GM23338 (cell line): ENCODE results near the gene ICAM2. TPM values are rescaled to one million over a fixed set of nuclear protein-coding genes. Genes with fewer than 3 reads are reported as not detected.

Experiments
- ATAC-seq: fragments of 200-7000 bp; cut with Tn5 transposase; 3 replicates; pipeline ENCODE4 v1.9.1; 2020
- DNase-seq: peaks from one replicate; pipeline ENCODE4 v3.0.0-alpha.2; 2015; ENCODE audit warnings: low spot score
- H2AFZ ChIP-seq: fragments of 200-600 bp; sonication (generic); 2 replicates; pipeline ENCODE4 v1.8.0; 2016; ENCODE audit warnings: antibody characterized with exemption, mild to moderate bottlenecking, moderate library complexity
- H3F3A ChIP-seq: fragments of 200-600 bp; sonication (generic); replicated peaks from 2 replicates; pipeline ENCODE4 v1.8.0; 2017; ENCODE audit warnings: antibody characterized with exemption, mixed run types, low read depth
- H3K27ac ChIP-seq: fragments of 200-600 bp; sonication (generic); 2 replicates; pipeline ENCODE4 v1.6.1; 2016; ENCODE audit warnings: low read depth
- H3K27me3 ChIP-seq: fragments of 200-600 bp; sonication (generic); 2 replicates; pipeline ENCODE4 v1.8.0; 2016; ENCODE audit warnings: mild to moderate bottlenecking, mixed run types, moderate library complexity; ENCODE audit not compliant: insufficient read depth
- H3K36me3 ChIP-seq: fragments of 200-600 bp; sonication (generic); 2 replicates; pipeline ENCODE4 v1.8.0; 2016; ENCODE audit warnings: mild to moderate bottlenecking; ENCODE audit not compliant: insufficient read depth
- H3K4me1 ChIP-seq: fragments of 200-600 bp; sonication (generic); 2 replicates; pipeline ENCODE4 v1.8.0; 2016; ENCODE audit warnings: mild to moderate bottlenecking, moderate library complexity; ENCODE audit not compliant: insufficient read depth
- H3K4me2 ChIP-seq: fragments of 200-600 bp; sonication (generic); 2 replicates; pipeline ENCODE4 v1.7.1; 2017; ENCODE audit warnings: mixed run types
- H3K4me3 ChIP-seq: fragments of 200-600 bp; sonication (generic); 2 replicates; pipeline ENCODE4 v1.6.1; 2016; ENCODE audit warnings: mixed run types
- H3K79me2 ChIP-seq: fragments of 200-600 bp; sonication (generic); replicated peaks from 2 replicates; pipeline ENCODE4 v1.8.0; 2017; ENCODE audit warnings: mild to moderate bottlenecking; ENCODE audit not compliant: insufficient read depth
- H3K9me2 ChIP-seq: fragments of 200-600 bp; sonication (generic); 2 replicates; pipeline ENCODE4 v1.8.0; 2017; ENCODE audit not compliant: insufficient read depth
- H4K20me1 ChIP-seq: fragments of 200-600 bp; sonication (generic); replicated peaks from 2 replicates; pipeline ENCODE4 v1.8.0; 2017; ENCODE audit warnings: mild to moderate bottlenecking; ENCODE audit not compliant: insufficient read depth
- H3K27ac Mint-ChIP-seq: 2 replicates; pipeline ENCODE4 v1.8.0; 2020; ENCODE audit warnings: inconsistent platforms, mild to moderate bottlenecking, moderate library complexity, mixed read lengths
- H3K27me3 Mint-ChIP-seq: 3 replicates; pipeline ENCODE4 v1.8.0; 2022; ENCODE audit warnings: low read depth, mild to moderate bottlenecking, moderate library complexity, mixed read lengths, inconsistent platforms; ENCODE audit not compliant: insufficient read depth, poor library complexity
- H3K36me3 Mint-ChIP-seq: 3 replicates; pipeline ENCODE4 v1.8.0; 2021; ENCODE audit warnings: low read depth, mild to moderate bottlenecking, inconsistent platforms, moderate library complexity, mixed read lengths
- H3K4me1 Mint-ChIP-seq: 3 replicates; pipeline ENCODE4 v1.8.0; 2020; ENCODE audit warnings: mild to moderate bottlenecking, inconsistent platforms, mixed read lengths
- H3K4me3 Mint-ChIP-seq: 3 replicates; pipeline ENCODE4 v1.8.0; 2021; ENCODE audit warnings: moderate library complexity, mild to moderate bottlenecking, inconsistent platforms, mixed read lengths
- H3K9me3 Mint-ChIP-seq: 3 replicates; pipeline ENCODE4 v1.8.0; 2020; ENCODE audit warnings: moderate library complexity, mild to moderate bottlenecking, inconsistent platforms, mixed read lengths
- CREB1 ChIP-seq: fragments of 250-450 bp; sonication (Bioruptor Pico); IDR thresholded peaks from 2 replicates; pipeline ENCODE4 v1.5.0; 2020; ENCODE audit warnings: low read depth, mild to moderate bottlenecking, moderate library complexity
- CTCF ChIP-seq, 2 experiments: fragments of 200-600 bp in 1 of 2; sonication (generic) in 1 of 2; conservative IDR thresholded peaks; 2 replicates each; pipeline versions ENCODE4 v1.5.1 to v1.6.1; 2016 to 2017; ENCODE audit warnings: antibody characterized with exemption in 2 of 2, low read depth in 2 of 2, mild to moderate bottlenecking in 2 of 2, moderate library complexity in 1 of 2
- ETS1 ChIP-seq: IDR thresholded peaks from 2 replicates; pipeline ENCODE4 v1.6.1; 2016; ENCODE audit warnings: antibody characterized with exemption
- EZH2phosphoT487 ChIP-seq: fragments of 200-600 bp; sonication (generic); IDR thresholded peaks from one replicate; pipeline ENCODE4 v1.8.1; 2018; ENCODE audit warnings: antibody characterized with exemption; ENCODE audit not compliant: unreplicated experiment
- JUNB ChIP-seq: IDR thresholded peaks from one replicate; pipeline ENCODE4 v1.6.1; 2016; ENCODE audit warnings: antibody characterized with exemption; ENCODE audit not compliant: unreplicated experiment
- NANOG ChIP-seq: IDR thresholded peaks from 2 replicates; pipeline ENCODE4 v1.6.1; 2016; ENCODE audit warnings: antibody characterized with exemption, borderline replicate concordance
- STAT1 ChIP-seq: IDR thresholded peaks from one replicate; pipeline ENCODE4 v1.6.1; 2016; ENCODE audit warnings: antibody characterized with exemption; ENCODE audit not compliant: unreplicated experiment
- ZNF114 ChIP-seq: fragments of 250-450 bp; sonication (Bioruptor Pico); IDR thresholded peaks from 2 replicates; pipeline ENCODE4 v1.5.0; 2020; ENCODE audit warnings: mild to moderate bottlenecking, moderate library complexity
- ZNF331 ChIP-seq: fragments of 250-450 bp; sonication (Bioruptor Pico); IDR thresholded peaks from 2 replicates; pipeline ENCODE4 v1.5.0; 2020; ENCODE audit warnings: low read depth, mild to moderate bottlenecking, moderate library complexity
- ZNF462 ChIP-seq: fragments of 250-450 bp; sonication (Bioruptor Pico); IDR thresholded peaks from 2 replicates; pipeline ENCODE4 v1.5.0; 2020; ENCODE audit warnings: mild to moderate bottlenecking, moderate library complexity
- polyA plus RNA-seq: library from polyadenylated mRNA; unstranded; fragments of >200 nt; fragmentation: Nextera tagmentation; extraction: Ambion mirVana; gene quantifications from 2 replicates; pipeline ENCODE4 v1.2.1, GENCODE V29; 2016
- total RNA-seq: library from RNA; depleted of rRNA; stranded (reverse); fragments of >200 nt; shearing (Covaris generic); gene quantifications from 2 replicates; pipeline ENCODE4 v1.2.3, GENCODE V29; 2014

ICAM2 gene
- total and polyA plus RNA-seq, 2 experiments from 2014 or later: 0.31 to 0.86 TPM

GRCh38 chr17:64045176-64045575 lies 24.7 kb upstream of the ICAM2 start (continued):
- TF ChIP-seq ETS1: no peak
- TF ChIP-seq CREB1 (CRISPR knock-in tag): no peak
- no peak for TF ChIP-seq EZH2phosphoT487

- Histone ChIP-seq H3K4me3 (no peak overlapping the region), H3K27ac (no peak overlapping the region), H3K9me2 (no peaks in the 10 kb centered on the region), H3K4me1 (no peaks in the 10 kb centered on the region), H3K79me2 (no peaks in the 10 kb centered on the region), H3K27me3 (no peaks in the 10 kb centered on the region), H2AFZ (no peak overlapping the region), H4K20me1 (no peaks in the 10 kb centered on the region), H3F3A (no peaks in the 10 kb centered on the region), H3K4me2 (no peak overlapping the region), H3K36me3 (no peaks in the 10 kb centered on the region)
- H3K27me3 Mint-ChIP-seq: peaks cover 4% of the 10 kb centered on the region
- no peak for DNase-seq
- H3K9me3 Mint-ChIP-seq: no peaks in the 10 kb centered on the region
- TF ChIP-seq NANOG: no peak
- TF ChIP-seq ETS1: no peak
- TF ChIP-seq EZH2phosphoT487: no peak
- no peak for TF ChIP-seq CREB1 (CRISPR knock-in tag)
- TF ChIP-seq STAT1: no peak
- no peak for TF ChIP-seq ZNF462 (CRISPR knock-in tag)
- TF ChIP-seq ZNF331 (CRISPR knock-in tag): no peak
- TF ChIP-seq ZNF114 (CRISPR knock-in tag): no peak
- TF ChIP-seq CTCF (conservative IDR thresholded peaks at IDR 0.05; ENCODE audit: low read depth in 2 of 2): no peak
- no peak for TF ChIP-seq JUNB
- no peak overlapping the region for H3K27ac Mint-ChIP-seq
- no peaks in the 10 kb centered on the region for H3K4me1 Mint-ChIP-seq
- no peak overlapping the region for H3K4me3 Mint-ChIP-seq
- ATAC-seq: no peak
- H3K36me3 Mint-ChIP-seq: no peaks in the 10 kb centered on the region
These were observed 22.5 kb upstream of the ICAM2 start for GRCh38 chr17:64042700-64043485.
